ENCODE results near the gene C1orf141.

DNA sequence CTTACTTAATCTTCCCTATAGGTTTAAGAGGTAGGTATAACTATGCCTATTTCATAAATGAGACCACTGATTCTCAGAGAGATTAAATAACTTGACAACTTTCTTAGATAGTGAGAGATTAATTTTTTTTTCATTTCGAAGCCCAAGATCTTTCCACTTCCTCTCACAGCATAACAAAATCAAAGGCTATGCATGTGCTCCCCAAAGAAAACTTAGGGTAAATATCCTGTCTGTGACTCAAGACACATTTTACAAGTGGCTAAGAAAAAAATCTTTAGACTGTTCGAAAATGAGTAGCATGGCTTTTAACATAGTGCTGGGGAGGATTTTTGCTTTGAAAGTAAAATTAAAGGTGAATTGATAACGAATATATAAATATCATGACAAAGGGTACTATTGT lies 8.2 kb upstream of the C1orf141 start:
- TF ChIP-seq, protein P1, sequence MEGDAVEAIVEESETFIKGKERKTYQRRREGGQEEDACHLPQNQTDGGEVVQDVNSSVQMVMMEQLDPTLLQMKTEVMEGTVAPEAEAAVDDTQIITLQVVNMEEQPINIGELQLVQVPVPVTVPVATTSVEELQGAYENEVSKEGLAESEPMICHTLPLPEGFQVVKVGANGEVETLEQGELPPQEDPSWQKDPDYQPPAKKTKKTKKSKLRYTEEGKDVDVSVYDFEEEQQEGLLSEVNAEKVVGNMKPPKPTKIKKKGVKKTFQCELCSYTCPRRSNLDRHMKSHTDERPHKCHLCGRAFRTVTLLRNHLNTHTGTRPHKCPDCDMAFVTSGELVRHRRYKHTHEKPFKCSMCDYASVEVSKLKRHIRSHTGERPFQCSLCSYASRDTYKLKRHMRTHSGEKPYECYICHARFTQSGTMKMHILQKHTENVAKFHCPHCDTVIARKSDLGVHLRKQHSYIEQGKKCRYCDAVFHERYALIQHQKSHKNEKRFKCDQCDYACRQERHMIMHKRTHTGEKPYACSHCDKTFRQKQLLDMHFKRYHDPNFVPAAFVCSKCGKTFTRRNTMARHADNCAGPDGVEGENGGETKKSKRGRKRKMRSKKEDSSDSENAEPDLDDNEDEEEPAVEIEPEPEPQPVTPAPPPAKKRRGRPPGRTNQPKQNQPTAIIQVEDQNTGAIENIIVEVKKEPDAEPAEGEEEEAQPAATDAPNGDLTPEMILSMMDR (IDR thresholded peaks at IDR 0.05) = no peak
- TF ChIP-seq, protein P2, sequence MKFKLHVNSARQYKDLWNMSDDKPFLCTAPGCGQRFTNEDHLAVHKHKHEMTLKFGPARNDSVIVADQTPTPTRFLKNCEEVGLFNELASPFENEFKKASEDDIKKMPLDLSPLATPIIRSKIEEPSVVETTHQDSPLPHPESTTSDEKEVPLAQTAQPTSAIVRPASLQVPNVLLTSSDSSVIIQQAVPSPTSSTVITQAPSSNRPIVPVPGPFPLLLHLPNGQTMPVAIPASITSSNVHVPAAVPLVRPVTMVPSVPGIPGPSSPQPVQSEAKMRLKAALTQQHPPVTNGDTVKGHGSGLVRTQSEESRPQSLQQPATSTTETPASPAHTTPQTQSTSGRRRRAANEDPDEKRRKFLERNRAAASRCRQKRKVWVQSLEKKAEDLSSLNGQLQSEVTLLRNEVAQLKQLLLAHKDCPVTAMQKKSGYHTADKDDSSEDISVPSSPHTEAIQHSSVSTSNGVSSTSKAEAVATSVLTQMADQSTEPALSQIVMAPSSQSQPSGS (CRISPR knock-in tag; IDR thresholded peaks at IDR 0.05; ENCODE audit: borderline replicate concordance, low read depth) = no peak
- TF ChIP-seq CREB1 (CRISPR knock-in tag; IDR thresholded peaks at IDR 0.05) (no peak), ZNF232 (CRISPR knock-in tag; IDR thresholded peaks at IDR 0.05) (no peak), GABPB1 (CRISPR knock-in tag; IDR thresholded peaks at IDR 0.05) (no peak)
- TF ChIP-seq, protein P3, sequence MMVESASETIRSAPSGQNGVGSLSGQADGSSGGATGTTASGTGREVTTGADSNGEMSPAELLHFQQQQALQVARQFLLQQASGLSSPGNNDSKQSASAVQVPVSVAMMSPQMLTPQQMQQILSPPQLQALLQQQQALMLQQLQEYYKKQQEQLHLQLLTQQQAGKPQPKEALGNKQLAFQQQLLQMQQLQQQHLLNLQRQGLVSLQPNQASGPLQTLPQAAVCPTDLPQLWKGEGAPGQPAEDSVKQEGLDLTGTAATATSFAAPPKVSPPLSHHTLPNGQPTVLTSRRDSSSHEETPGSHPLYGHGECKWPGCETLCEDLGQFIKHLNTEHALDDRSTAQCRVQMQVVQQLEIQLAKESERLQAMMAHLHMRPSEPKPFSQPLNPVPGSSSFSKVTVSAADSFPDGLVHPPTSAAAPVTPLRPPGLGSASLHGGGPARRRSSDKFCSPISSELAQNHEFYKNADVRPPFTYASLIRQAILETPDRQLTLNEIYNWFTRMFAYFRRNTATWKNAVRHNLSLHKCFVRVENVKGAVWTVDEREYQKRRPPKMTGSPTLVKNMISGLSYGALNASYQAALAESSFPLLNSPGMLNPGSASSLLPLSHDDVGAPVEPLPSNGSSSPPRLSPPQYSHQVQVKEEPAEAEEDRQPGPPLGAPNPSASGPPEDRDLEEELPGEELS (CRISPR knock-in tag; IDR thresholded peaks at IDR 0.05) = no peak
- TF ChIP-seq, protein P4, sequence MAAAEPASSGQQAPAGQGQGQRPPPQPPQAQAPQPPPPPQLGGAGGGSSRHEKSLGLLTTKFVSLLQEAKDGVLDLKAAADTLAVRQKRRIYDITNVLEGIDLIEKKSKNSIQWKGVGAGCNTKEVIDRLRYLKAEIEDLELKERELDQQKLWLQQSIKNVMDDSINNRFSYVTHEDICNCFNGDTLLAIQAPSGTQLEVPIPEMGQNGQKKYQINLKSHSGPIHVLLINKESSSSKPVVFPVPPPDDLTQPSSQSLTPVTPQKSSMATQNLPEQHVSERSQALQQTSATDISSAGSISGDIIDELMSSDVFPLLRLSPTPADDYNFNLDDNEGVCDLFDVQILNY (CRISPR knock-in tag; IDR thresholded peaks at IDR 0.05) = no peak
